Measurements from ENCODE around the gene HADH.

HADH gene

GRCh38 chr4:108029016-108029720 is 39.5 kb downstream of the HADH start:
- Histone ChIP-seq H3K4me3 (ENCODE audit: insufficient read depth, low read depth, low read length, poor library complexity, severe bottlenecking) (peak overlapping the region; percentile 3), H3K27me3 (replicated peaks; ENCODE audit: control insufficient read depth, insufficient read depth, low read length, poor library complexity, severe bottlenecking) (no peaks in the 10 kb centered on the region), H3K27ac (ENCODE audit: insufficient read depth, low read length, poor library complexity, severe bottlenecking) (peak overlapping the region; percentile 35), H3K9me3 (ENCODE audit: control insufficient read depth, low read length) (no peaks in the 10 kb centered on the region), H3K36me3 (ENCODE audit: control insufficient read depth, insufficient read depth, low read length) (peaks cover 4% of the 10 kb centered on the region), H3K4me1 (ENCODE audit: control insufficient read depth, insufficient read depth, low read length, poor library complexity, severe bottlenecking) (peaks cover 16% of the 10 kb centered on the region)
- no peak for DNase-seq

GRCh38 chr4:108029731-108030130 is 40.0 kb downstream of the HADH start:
- Histone ChIP-seq H3K27ac (ENCODE audit: insufficient read depth, low read length, poor library complexity, severe bottlenecking) (peak overlapping the region; percentile 35), H3K36me3 (ENCODE audit: control insufficient read depth, insufficient read depth, low read length) (no peaks in the 10 kb centered on the region), H3K4me3 (ENCODE audit: insufficient read depth, low read depth, low read length, poor library complexity, severe bottlenecking) (peak overlapping the region; percentile 3), H3K4me1 (ENCODE audit: control insufficient read depth, insufficient read depth, low read length, poor library complexity, severe bottlenecking) (peaks cover 16% of the 10 kb centered on the region), H3K27me3 (replicated peaks; ENCODE audit: control insufficient read depth, insufficient read depth, low read length, poor library complexity, severe bottlenecking) (no peaks in the 10 kb centered on the region), H3K9me3 (ENCODE audit: control insufficient read depth, low read length) (no peaks in the 10 kb centered on the region)
- DNase-seq, result no peak

- peak; percentile 9 to 44 (median 41) for DNase-seq
- Histone ChIP-seq H3K27ac (ENCODE audit: insufficient read depth, low read length, poor library complexity, severe bottlenecking) (no peak overlapping the region), H3K4me3 (ENCODE audit: insufficient read depth, low read depth, low read length, poor library complexity, severe bottlenecking) (no peak overlapping the region), H3K36me3 (ENCODE audit: control insufficient read depth, insufficient read depth, low read length) (no peaks in the 10 kb centered on the region), H3K4me1 (ENCODE audit: control insufficient read depth, insufficient read depth, low read length, poor library complexity, severe bottlenecking) (peaks cover 17% of the 10 kb centered on the region), H3K9me3 (ENCODE audit: control insufficient read depth, low read length) (no peaks in the 10 kb centered on the region), H3K27me3 (replicated peaks; ENCODE audit: control insufficient read depth, insufficient read depth, low read length, poor library complexity, severe bottlenecking) (no peaks in the 10 kb centered on the region)
These were observed 40.6 kb downstream of the HADH start for GRCh38 chr4:108030332-108030731.

- Histone ChIP-seq H3K27ac (ENCODE audit: insufficient read depth, low read length, poor library complexity, severe bottlenecking) (no peak overlapping the region), H3K9me3 (ENCODE audit: control insufficient read depth, low read length) (no peaks in the 10 kb centered on the region), H3K4me3 (ENCODE audit: insufficient read depth, low read depth, low read length, poor library complexity, severe bottlenecking) (no peak overlapping the region), H3K4me1 (ENCODE audit: control insufficient read depth, insufficient read depth, low read length, poor library complexity, severe bottlenecking) (peaks cover 24% of the 10 kb centered on the region), H3K27me3 (replicated peaks; ENCODE audit: control insufficient read depth, insufficient read depth, low read length, poor library complexity, severe bottlenecking) (no peaks in the 10 kb centered on the region), H3K36me3 (ENCODE audit: control insufficient read depth, insufficient read depth, low read length) (no peaks in the 10 kb centered on the region)
- DNase-seq, result no peak
These were observed 41.9 kb downstream of the HADH start for GRCh38 chr4:108031427-108032083.

GRCh38 chr4:108033348-108033747 is 43.7 kb downstream of the HADH start:
- Histone ChIP-seq H3K9me3 (ENCODE audit: control insufficient read depth, low read length) (no peaks in the 10 kb centered on the region), H3K27me3 (replicated peaks; ENCODE audit: control insufficient read depth, insufficient read depth, low read length, poor library complexity, severe bottlenecking) (no peaks in the 10 kb centered on the region), H3K27ac (ENCODE audit: insufficient read depth, low read length, poor library complexity, severe bottlenecking) (no peak overlapping the region), H3K4me3 (ENCODE audit: insufficient read depth, low read depth, low read length, poor library complexity, severe bottlenecking) (no peak overlapping the region), H3K4me1 (ENCODE audit: control insufficient read depth, insufficient read depth, low read length, poor library complexity, severe bottlenecking) (peaks cover 24% of the 10 kb centered on the region), H3K36me3 (ENCODE audit: control insufficient read depth, insufficient read depth, low read length) (no peaks in the 10 kb centered on the region)
- no peak for DNase-seq

GRCh38 chr4:108034565-108034964 is 44.9 kb downstream of the HADH start:
- no peak for DNase-seq
- no peaks in the 10 kb centered on the region for H3K9me3 ChIP-seq (ENCODE audit: control insufficient read depth, low read length)
- H3K4me1 ChIP-seq (ENCODE audit: control insufficient read depth, insufficient read depth, low read length, poor library complexity, severe bottlenecking), result peaks cover 16% of the 10 kb centered on the region
- H3K27ac ChIP-seq (ENCODE audit: insufficient read depth, low read length, poor library complexity, severe bottlenecking), result no peak overlapping the region
- no peak overlapping the region for H3K4me3 ChIP-seq (ENCODE audit: insufficient read depth, low read depth, low read length, poor library complexity, severe bottlenecking)
- H3K27me3 ChIP-seq (replicated peaks; ENCODE audit: control insufficient read depth, insufficient read depth, low read length, poor library complexity, severe bottlenecking), result no peaks in the 10 kb centered on the region
- no peaks in the 10 kb centered on the region for H3K36me3 ChIP-seq (ENCODE audit: control insufficient read depth, insufficient read depth, low read length)

- H3K9me3 ChIP-seq (ENCODE audit: control insufficient read depth, low read length), result no peaks in the 10 kb centered on the region
These were observed 46.0 kb downstream of the HADH start for GRCh38 chr4:108035691-108036090.

GRCh38 chr4:108036213-108036612 is 46.5 kb downstream of the HADH start:
- H3K4me1 ChIP-seq (ENCODE audit: control insufficient read depth, insufficient read depth, low read length, poor library complexity, severe bottlenecking), result peaks cover 8% of the 10 kb centered on the region
- DNase-seq, result peak in 1 of 3 donors; percentile 23
- no peak overlapping the region for H3K27ac ChIP-seq (ENCODE audit: insufficient read depth, low read length, poor library complexity, severe bottlenecking)
- H3K27me3 ChIP-seq (replicated peaks; ENCODE audit: control insufficient read depth, insufficient read depth, low read length, poor library complexity, severe bottlenecking), result no peaks in the 10 kb centered on the region
- H3K36me3 ChIP-seq (ENCODE audit: control insufficient read depth, insufficient read depth, low read length), result no peaks in the 10 kb centered on the region
- no peak overlapping the region for H3K4me3 ChIP-seq (ENCODE audit: insufficient read depth, low read depth, low read length, poor library complexity, severe bottlenecking)
- no peaks in the 10 kb centered on the region for H3K9me3 ChIP-seq (ENCODE audit: control insufficient read depth, low read length)

More at GRCh38 chr4:108035691-108036090, 46.0 kb downstream of the HADH start:
- Histone ChIP-seq H3K27ac (ENCODE audit: insufficient read depth, low read length, poor library complexity, severe bottlenecking) (no peak overlapping the region), H3K27me3 (replicated peaks; ENCODE audit: control insufficient read depth, insufficient read depth, low read length, poor library complexity, severe bottlenecking) (no peaks in the 10 kb centered on the region), H3K36me3 (ENCODE audit: control insufficient read depth, insufficient read depth, low read length) (no peaks in the 10 kb centered on the region), H3K4me1 (ENCODE audit: control insufficient read depth, insufficient read depth, low read length, poor library complexity, severe bottlenecking) (peaks cover 8% of the 10 kb centered on the region), H3K4me3 (ENCODE audit: insufficient read depth, low read depth, low read length, poor library complexity, severe bottlenecking) (no peak overlapping the region)
- DNase-seq, result no peak

GRCh38 chr4:108037884-108038283 is 48.2 kb downstream of the HADH start:
- Histone ChIP-seq H3K27me3 (replicated peaks; ENCODE audit: control insufficient read depth, insufficient read depth, low read length, poor library complexity, severe bottlenecking) (no peaks in the 10 kb centered on the region), H3K4me3 (ENCODE audit: insufficient read depth, low read depth, low read length, poor library complexity, severe bottlenecking) (no peak overlapping the region), H3K9me3 (ENCODE audit: control insufficient read depth, low read length) (no peaks in the 10 kb centered on the region), H3K27ac (ENCODE audit: insufficient read depth, low read length, poor library complexity, severe bottlenecking) (no peak overlapping the region), H3K4me1 (ENCODE audit: control insufficient read depth, insufficient read depth, low read length, poor library complexity, severe bottlenecking) (peaks cover 8% of the 10 kb centered on the region), H3K36me3 (ENCODE audit: control insufficient read depth, insufficient read depth, low read length) (no peaks in the 10 kb centered on the region)
- DNase-seq, result no peak

- no peak for DNase-seq
- no peaks in the 10 kb centered on the region for H3K4me1 ChIP-seq (ENCODE audit: control insufficient read depth, insufficient read depth, low read length, poor library complexity, severe bottlenecking)
- no peaks in the 10 kb centered on the region for H3K27me3 ChIP-seq (replicated peaks; ENCODE audit: control insufficient read depth, insufficient read depth, low read length, poor library complexity, severe bottlenecking)
- H3K4me3 ChIP-seq (ENCODE audit: insufficient read depth, low read depth, low read length, poor library complexity, severe bottlenecking), result no peak overlapping the region
- no peaks in the 10 kb centered on the region for H3K9me3 ChIP-seq (ENCODE audit: control insufficient read depth, low read length)
- H3K27ac ChIP-seq (ENCODE audit: insufficient read depth, low read length, poor library complexity, severe bottlenecking), result no peak overlapping the region
- H3K36me3 ChIP-seq (ENCODE audit: control insufficient read depth, insufficient read depth, low read length), result peaks cover 16% of the 10 kb centered on the region
These were observed 53.2 kb downstream of the HADH start for GRCh38 chr4:108042927-108043326.
